Adipose tissue (tissue), 3 donors: Measurements from ENCODE around the gene DYNC1LI2. TPM values are rescaled to one million over a fixed set of nuclear protein-coding genes. Genes with fewer than 3 reads are reported as not detected.
"Not testable (repeated sequence)": the region's sequence is repeated elsewhere in the genome, so short reads cannot be mapped to it uniquely, and the experiment has no call there.

Experiments
- H3K27ac ChIP-seq: one replicate; pipeline ENCODE4 v1.5.1; 2013; ENCODE audit warnings: low read depth, low read length
- WGBS, 3 donors: extraction: QIAGEN DNeasy Blood & Tissue Kit; methylation state at CpG; one replicate each; pipeline ENCODE4 v1.1.7; 2013; 5-methylcytosine and 5-hydroxymethylcytosine counted together
- polyA plus RNA-seq, 3 donors: library from polyadenylated mRNA; stranded (reverse); fragments of 200-250 nt; gene quantifications; one replicate each; pipeline ENCODE4 v1.2.3, GENCODE V29; 2013
- donor health status: healthy with polysubstance abuse.
- donor health status: Bipolar disorder and iron deficiency.
- donor health status: healthy.

Gene DYNC1LI2
- 100 to 1,000 TPM in 1 of 3 donors, 10 to 100 TPM in 2; 32.8 to 106 (median 57.0) TPM for polyA plus RNA-seq

GRCh38 chr16:66751303-66751991, at the start of gene DYNC1LI2:
TSS of gene DYNC1LI2 (minus strand) at chr16:66751609. CDS start at chr16:66751591, 18 bp downstream.
- H3K27ac ChIP-seq = peak within 1 kb of the TSS; percentile 98
- WGBS, 3 donors = 0% methylated on average over 53 to 90 of the region's 90 CpGs

DNA sequence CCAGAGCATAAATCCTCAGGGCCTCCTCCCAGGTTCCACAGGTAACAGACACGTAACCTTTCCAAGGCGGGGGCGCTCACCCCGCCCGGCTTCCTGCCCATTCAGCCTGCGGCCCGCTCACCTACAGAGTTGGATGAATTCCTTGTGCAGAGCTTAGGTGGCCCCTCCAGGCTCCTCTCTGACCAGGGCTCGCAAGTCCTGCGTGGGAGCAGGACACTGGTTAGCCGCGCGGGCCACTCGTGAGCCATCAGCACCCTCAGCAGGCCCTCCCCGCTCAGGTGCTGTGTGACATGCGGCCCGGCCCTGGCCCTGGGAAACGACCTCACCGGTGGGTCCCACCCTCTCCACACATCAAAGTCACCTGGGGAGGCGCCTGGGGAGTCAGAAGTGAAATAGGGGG, 49.4 kb upstream of the DYNC1LI2 start:
- WGBS, 3 donors = 91 to 95% (median 91%) methylated on average over 19 of the region's 19 CpGs
- H3K27ac ChIP-seq = no peak overlapping the region

DNA sequence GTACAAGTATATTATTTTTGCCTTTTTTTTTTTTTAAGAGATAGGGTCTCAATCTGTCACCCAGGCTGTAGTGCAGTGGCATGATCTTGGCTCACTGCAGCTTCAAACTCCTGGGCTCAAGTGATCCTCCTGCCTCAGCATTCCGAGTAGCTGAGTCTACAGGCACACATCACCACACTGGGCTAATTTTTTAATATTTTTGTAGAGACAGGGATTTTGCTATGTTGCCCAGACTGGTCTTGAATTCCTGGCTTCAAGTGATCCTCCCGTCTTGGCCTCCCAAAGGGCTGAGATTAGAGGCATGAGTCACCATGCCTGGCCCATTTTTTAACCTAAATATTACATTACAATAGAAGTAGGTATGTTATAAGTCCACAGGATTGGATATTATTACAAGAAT, 46.8 kb upstream of the DYNC1LI2 start:
- H3K27ac ChIP-seq = no peak overlapping the region
- whole genome bisulfite sequencing, 3 donors = 77 to 92% (median 81%) methylated on average over 2 of the region's 2 CpGs

DNA sequence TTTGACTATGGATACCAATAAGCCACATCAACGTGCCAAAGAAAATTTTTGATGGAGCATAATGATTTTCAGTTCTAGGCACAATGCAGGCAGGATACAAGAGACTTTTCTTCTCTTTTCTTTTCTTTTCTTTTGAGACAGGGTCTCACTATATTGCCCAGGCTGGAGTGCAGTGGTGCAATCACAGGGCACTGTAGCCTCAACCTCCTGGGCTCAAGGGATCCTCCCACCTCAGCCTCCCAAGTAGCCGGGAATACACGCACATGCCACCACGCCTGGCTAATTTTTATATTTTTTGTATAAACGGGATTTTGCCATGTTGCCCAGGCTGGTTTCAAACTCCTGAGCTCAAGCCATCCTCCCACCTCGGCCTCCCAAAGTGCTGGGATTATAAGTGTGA, 42.6 kb upstream of the DYNC1LI2 start:
- H3K27ac ChIP-seq = not testable (repeated sequence)
- 78 to 91% (median 90%) methylated on average over 6 of the region's 6 CpGs for WGBS, 3 donors

- no peak overlapping the region for H3K27ac ChIP-seq
- WGBS, 3 donors = 60 to 78% (median 62%) methylated on average over 3 of the region's 3 CpGs
Measured at GRCh38 chr16:66790130-66790733, 38.8 kb upstream of the DYNC1LI2 start.

- 76 to 98% (median 95%) methylated on average over 2 of the region's 2 CpGs for WGBS, 3 donors
- no peak overlapping the region for H3K27ac ChIP-seq
Measured at GRCh38 chr16:66787427-66787826, 36.0 kb upstream of the DYNC1LI2 start.

DNA sequence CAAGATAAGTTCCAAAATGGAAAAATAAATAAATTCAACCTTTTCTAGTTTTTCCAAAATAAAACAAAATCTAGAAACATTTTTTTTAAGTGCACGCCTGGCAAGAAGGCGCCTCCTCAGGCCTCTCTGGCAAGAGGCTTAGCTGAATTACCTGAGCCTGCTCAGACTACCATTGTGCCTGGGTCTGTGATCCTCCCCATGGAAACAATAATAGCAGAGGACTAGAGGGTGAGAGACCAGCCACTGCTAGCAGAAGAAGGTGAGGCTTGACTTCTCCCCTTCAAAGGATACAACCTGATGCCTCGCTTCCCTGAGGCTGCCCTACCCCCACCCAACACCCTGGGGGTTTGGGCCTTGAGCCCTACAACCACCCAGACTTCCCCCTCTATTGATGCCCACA, 35.1 kb upstream of the DYNC1LI2 start:
- WGBS, 3 donors = 97 to 100% (median 97%) methylated on average over 3 of the region's 3 CpGs

DNA sequence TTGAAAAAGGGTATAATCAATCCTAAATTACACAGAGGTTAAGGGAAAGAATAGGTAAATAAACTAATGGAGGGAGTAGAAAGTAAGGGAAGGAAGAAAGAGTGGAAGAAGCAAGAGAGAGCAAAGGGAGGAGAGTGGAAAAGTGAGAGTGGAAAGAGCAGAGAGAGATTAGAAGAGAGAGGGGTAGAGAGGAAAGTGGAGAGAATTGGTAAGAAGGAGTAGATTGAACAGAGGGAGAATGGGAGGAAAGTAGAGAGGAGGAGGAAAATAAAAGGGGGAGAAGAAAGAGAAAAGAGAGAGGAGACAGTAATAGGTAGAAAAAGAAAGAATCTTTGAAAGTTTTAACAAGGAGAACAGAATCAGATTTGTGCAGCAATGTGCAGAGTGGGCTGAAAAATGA, 25.0 kb upstream of the DYNC1LI2 start:
- H3K27ac ChIP-seq = no peak overlapping the region

More for the DNA sequence above, 35.1 kb upstream of the DYNC1LI2 start:
- no peak overlapping the region for H3K27ac ChIP-seq

GRCh38 chr16:66774981-66775380, 23.6 kb upstream of the DYNC1LI2 start:
- 57 to 82% (median 72%) methylated on average over 2 of the region's 2 CpGs for WGBS, 3 donors
- H3K27ac ChIP-seq = no peak overlapping the region

- H3K27ac ChIP-seq = no peak overlapping the region
Measured at GRCh38 chr16:66758086-66758485, 6.7 kb upstream of the DYNC1LI2 start.

DNA sequence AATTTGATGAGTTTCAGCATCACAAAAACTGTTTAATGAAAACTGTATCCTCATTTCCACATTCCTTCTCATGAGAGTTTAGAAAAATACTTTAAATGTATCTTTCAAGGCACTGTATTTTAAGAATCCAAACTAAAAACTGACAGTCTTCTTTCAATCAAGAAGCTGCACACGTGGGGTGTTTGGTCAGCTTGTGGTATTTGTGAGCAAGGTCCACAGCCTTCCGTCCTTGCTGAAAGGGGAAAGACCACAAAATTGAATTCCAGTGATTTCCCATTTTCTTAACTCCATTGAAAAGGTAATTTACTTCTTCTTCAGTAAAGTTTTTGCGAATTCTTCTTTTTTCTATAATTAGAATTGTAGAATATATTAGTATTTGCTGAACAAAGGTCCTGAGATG, 3.4 kb upstream of the DYNC1LI2 start:
- WGBS, 3 donors = 60 to 67% (median 62%) methylated on average over 3 of the region's 3 CpGs

GRCh38 chr16:66754211-66754610, 2.8 kb upstream of the DYNC1LI2 start:
- no peak overlapping the region for H3K27ac ChIP-seq
- WGBS, 3 donors = 95 to 98% (median 96%) methylated on average over 2 of the region's 2 CpGs

More for the DNA sequence above, 3.4 kb upstream of the DYNC1LI2 start:
- no peak overlapping the region for H3K27ac ChIP-seq

GRCh38 chr16:66752958-66753357, 1.5 kb upstream of the DYNC1LI2 start:
- no peak overlapping the region for H3K27ac ChIP-seq
- 94 to 100% (median 96%) methylated on average over 2 of the region's 2 CpGs for WGBS, 3 donors

- 74 to 80% (median 79%) methylated on average over 6 of the region's 6 CpGs for WGBS, 3 donors
- no peak overlapping the region for H3K27ac ChIP-seq
Measured at GRCh38 chr16:66752379-66752778, 970 bp upstream of the DYNC1LI2 start.

- no peak overlapping the region for H3K27ac ChIP-seq
- WGBS, 3 donors = 34 to 41% (median 38%) methylated on average over 3 of the region's 3 CpGs
Measured at GRCh38 chr16:66751992-66752322, 548 bp upstream of the DYNC1LI2 start.

DNA sequence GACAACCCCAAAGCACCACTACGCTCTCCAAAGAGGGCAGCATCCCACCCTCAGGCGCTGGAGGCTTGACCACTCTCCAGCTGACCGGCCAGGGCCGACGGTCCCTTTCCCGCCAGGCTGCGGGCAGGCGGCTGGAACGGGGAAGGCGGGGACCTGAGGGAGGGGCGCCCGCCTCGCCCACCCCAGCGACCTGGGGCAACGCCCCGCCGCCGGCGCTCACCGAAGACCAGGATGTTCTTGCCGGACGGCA, 431 bp downstream of the DYNC1LI2 start:
- 0% methylated on average over 17 to 22 of the region's 22 CpGs for WGBS, 3 donors

GRCh38 chr16:66750279-66751052, 943 bp downstream of the DYNC1LI2 start:
- H3K27ac ChIP-seq = no peak overlapping the region
- 12 to 15% (median 14%) methylated on average over 12 of the region's 12 CpGs for WGBS, 3 donors

More for the DNA sequence above, 431 bp downstream of the DYNC1LI2 start:
- no peak overlapping the region for H3K27ac ChIP-seq

GRCh38 chr16:66746682-66747081, 4.7 kb downstream of the DYNC1LI2 start:
- 23 to 63% (median 25%) methylated on average over 1 of the region's 1 CpG for WGBS, 3 donors
- no peak overlapping the region for H3K27ac ChIP-seq

GRCh38 chr16:66746048-66746447, 5.4 kb downstream of the DYNC1LI2 start:
- H3K27ac ChIP-seq = no peak overlapping the region

More at GRCh38 chr16:66746048-66746447, 5.4 kb downstream of the DYNC1LI2 start:
- 55 to 81% (median 66%) methylated on average over 3 of the region's 3 CpGs for WGBS, 3 donors
